HG03571 (cell line): ENCODE data around the gene BCL2L2.
"Not testable (repeated sequence)": the region's sequence is repeated elsewhere in the genome, so short reads cannot be mapped to it uniquely, and the experiment has no call there.

Experiments
- ATAC-seq: cut with Tn5 transposase; IDR thresholded peaks from one replicate; pipeline ENCODE4 v1.9.1; 2021; ENCODE audit not compliant: unreplicated experiment

Gene BCL2L2

DNA sequence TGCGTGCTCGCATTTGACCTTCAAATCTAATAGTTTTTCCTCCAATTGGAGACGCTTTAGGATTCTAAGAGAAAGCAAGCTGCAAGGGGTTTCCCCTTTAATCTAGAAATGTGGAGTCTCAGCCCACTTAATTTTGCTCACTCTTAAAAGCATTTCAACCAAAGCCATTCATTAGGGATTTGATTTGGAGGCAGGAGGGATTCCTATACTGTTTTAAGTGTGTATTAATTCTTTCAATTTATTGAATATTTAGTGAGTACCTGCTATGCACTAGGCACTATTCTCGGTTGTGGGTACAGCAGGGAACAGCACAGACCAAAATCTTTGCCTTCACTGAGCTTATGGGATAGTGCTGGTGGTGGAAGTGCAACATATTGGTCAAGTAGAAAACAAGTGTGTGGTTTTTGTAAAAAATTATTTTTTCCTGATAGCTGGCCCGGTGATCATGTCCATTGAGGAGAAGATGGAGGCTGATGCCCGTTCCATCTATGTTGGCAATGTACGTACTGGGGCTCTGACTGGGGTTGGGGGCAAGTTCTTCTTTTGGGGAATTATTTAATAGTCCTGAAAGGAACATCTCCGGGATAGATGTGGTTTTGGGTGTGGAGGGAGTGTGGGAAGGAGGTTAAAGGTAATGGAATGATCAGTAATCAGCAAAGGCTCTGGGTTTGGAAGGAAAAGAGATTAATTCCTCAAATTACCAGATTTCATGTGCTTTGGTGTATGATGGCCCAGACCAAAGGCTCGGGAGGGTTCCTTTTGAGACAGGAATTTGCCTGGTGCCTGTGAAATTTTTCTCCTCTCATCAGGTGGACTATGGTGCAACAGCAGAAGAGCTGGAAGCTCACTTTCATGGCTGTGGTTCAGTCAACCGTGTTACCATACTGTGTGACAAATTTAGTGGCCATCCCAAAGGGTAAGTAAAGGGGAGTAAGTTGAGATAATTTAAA is 16.2 kb downstream of the BCL2L2 start:
- ATAC-seq: no peak

DNA sequence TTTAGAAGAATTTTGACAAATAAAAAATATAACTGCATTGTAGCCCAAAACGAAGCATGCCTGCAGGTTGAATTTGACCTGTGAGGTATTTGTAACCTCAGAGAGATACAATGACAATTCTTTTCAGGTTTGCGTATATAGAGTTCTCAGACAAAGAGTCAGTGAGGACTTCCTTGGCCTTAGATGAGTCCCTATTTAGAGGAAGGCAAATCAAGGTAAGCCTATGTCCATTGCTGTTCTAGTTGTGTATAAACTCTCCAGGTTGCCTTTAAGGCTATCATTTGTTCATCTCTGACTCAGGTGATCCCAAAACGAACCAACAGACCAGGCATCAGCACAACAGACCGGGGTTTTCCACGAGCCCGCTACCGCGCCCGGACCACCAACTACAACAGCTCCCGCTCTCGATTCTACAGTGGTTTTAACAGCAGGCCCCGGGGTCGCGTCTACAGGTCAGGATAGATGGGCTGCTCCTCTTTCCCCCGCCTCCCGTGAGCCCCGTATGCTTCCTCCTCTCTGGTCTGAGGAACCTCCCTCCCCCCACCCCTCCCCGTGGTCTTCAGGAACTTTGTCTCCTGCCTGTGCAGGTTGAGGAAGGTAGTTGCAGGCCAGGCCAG is 17.3 kb downstream of the BCL2L2 start:
- ATAC-seq: no peak

DNA sequence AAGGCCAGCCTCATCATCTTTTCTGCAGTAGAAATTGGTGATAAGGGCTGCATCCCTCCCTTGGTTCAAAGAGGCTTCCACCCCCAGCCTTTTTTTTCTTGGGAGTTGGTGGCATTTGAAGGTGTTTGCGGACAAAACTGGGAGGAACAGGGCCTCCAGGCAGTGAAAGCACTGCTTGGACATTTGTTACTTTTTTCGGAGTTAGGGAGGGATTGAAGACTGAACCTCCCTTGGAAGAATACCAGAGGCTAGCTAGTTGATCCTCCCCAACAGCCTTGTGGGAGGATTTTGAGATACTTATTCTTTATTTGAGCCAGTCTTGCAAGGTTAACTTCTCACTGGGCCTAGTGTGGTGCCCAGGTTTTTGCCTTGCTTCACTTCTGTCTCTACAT is 17.8 kb downstream of the BCL2L2 start:
- no peak for ATAC-seq

DNA sequence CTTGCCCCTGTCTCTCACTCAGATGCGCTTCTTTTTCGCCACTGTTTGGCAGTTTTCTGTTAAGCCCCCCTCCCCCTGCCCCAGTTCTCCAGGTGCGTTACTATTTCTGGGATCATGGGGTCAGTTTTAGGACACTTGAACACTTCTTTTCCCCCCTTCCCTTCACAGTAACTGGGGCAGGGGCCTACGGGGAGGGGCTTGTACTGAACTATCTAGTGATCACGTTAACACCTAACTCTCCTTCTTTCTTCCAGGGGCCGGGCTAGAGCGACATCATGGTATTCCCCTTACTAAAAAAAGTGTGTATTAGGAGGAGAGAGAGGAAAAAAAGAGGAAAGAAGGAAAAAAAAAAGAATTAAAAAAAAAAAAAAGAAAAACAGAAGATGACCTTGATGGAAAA is 18.4 kb downstream of the BCL2L2 start:
- no peak for ATAC-seq

DNA sequence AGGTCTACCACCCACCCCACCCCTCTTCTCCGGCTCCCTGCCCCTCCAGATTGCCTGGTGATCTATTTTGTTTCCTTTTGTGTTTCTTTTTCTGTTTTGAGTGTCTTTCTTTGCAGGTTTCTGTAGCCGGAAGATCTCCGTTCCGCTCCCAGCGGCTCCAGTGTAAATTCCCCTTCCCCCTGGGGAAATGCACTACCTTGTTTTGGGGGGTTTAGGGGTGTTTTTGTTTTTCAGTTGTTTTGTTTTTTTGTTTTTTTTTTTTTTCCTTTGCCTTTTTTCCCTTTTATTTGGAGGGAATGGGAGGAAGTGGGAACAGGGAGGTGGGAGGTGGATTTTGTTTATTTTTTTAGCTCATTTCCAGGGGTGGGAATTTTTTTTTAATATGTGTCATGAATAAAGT is 19.1 kb downstream of the BCL2L2 start:
- ATAC-seq: not testable (repeated sequence)

DNA sequence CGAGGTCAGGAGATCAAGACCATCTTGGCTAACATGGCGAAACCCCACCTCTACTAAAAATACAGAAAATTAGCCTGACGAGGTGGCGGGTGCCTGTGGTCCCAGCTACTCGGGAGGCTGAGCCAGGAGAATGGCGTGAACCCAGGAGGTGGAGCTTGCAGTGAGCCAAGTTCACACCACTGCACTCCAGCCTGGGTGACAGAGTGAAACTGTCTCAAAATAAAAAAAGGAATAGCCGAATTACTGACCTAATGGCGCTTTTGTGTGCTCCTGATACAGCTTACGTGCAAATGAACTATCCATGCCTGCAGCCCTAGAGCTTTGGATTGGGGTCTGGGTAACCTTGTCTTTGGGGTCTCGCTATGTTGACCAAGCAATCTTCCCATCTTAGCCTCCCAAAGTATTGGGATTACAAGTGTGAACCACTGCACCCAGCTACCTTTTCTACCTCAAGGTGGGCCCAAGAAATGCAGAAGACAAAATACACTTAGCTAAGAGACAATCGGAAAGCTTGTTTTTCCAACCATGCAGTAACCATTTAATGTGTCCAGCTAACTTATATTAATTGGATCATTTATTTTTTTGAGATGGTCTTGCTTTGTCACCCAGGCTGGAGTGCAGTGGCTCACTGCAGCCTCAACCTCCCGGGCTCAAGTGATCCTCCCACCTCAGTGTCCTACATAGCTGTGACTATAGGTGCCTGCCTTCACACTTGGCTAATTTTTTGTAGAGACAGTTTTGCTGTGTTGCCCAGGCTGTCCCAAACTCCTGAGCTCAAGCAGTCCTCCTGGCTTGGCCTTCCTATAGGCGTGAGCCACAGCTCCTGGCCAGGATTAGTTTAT is 20.1 kb downstream of the BCL2L2 start:
- no peak for ATAC-seq

DNA sequence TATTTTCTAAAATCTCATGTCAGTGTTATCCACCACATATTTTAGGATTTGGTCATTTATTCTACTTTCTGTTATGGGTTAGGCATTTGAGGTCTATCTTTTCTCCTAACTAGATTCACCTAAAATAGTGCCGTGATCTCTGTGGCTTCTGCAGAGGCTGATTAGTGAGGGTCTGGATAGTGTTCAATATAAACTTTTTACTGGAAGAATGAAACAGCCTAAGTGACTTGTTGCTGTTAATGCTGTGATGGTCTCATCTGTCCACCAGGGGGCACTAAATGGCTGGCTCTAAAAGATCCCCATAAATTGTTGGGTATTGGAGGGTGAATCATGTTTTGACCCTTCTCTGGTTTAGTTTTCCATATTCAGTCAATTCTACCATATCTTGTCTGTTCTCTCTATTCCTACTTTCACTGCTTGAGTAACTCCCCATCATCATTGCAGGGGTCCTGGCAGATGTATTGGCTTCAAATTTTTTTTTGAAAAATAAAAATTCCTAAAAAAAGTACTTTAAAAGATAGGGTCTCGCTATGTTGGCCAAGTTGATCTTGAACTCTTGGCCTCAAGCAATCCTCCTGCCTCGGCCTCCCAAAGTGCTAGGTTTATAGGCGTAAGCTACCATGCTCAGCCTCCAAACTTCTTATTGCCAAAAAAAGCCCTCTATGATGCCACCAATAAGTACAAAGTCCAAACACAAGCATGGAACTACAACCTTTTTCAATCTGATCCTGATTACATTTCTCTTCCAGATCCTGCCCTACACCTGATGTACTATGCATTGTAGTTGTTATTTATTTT is 21.5 kb downstream of the BCL2L2 start:
- no peak for ATAC-seq

DNA sequence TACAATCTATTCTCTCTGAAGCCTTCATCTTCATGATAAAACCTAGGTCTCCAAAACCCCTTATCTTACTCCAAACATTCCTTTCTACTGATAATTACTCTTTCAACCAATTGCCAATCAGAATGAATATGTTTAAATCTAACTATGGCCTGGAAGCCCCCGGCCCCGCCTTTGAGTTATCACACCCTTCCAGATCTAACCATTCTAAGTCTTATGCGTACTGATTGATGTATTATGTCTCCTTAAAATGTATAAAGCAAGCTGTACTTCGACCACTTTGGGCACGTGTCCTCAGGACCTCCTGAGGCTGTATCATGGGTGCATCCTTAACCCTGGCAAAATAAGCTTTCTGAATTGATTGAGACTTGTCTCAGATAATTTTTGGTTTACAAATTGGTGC is 29.0 kb downstream of the BCL2L2 start:
- no peak for ATAC-seq

DNA sequence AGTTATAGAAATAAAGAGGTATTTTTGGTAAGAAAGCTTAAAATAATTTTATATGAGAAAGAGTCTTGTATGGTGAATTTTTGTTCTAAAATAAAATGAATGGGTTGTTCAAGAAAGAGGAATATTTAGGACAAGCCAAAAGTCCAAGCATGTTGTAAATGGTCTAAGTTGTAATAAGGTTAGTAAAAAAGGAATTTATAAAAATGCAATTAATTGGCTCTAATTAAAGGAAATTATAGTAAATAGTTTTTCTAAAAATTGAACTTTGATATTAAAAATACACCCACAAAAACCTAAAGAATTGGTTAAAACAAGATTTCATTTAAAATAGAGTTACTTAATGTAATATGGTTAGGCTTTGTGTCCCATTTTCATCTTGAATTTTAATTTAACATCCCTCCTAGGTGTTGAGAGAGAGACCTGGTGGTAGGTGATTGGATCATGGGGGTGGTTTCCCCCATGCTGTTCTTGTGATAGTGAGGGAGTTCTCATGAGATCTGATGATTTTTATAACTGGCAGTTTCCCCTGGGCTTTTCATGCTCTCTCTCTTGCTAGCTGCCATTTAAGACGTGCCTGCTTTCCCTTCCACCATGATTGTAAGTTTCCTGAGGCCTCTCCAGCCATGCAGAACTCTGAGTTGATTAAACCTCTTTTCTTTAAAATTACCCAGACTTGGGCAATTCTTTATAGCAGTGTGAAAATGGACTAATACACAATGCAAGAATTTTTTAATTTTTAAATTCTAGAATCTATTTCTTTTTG is 33.1 kb downstream of the BCL2L2 start:
- ATAC-seq: no peak

DNA sequence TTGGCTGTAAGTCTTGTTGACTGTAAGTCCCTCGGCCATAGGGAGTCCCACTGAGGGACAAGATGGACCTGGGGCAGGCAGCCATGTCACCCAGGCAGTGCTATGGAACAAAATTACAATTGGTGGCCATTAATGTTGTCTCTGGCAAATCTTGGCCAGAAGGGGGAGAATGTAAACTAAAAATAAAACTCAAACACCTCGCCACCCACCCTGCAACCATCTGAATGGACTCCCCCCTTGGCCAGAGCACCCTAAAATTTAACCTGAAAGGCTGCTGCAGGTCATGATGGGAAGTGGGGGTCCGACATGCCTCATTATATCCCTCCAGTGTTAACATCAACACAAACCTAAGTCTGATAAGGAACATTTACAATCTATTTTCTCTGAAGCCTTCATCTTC is 37.8 kb downstream of the BCL2L2 start:
- ATAC-seq: no peak

DNA sequence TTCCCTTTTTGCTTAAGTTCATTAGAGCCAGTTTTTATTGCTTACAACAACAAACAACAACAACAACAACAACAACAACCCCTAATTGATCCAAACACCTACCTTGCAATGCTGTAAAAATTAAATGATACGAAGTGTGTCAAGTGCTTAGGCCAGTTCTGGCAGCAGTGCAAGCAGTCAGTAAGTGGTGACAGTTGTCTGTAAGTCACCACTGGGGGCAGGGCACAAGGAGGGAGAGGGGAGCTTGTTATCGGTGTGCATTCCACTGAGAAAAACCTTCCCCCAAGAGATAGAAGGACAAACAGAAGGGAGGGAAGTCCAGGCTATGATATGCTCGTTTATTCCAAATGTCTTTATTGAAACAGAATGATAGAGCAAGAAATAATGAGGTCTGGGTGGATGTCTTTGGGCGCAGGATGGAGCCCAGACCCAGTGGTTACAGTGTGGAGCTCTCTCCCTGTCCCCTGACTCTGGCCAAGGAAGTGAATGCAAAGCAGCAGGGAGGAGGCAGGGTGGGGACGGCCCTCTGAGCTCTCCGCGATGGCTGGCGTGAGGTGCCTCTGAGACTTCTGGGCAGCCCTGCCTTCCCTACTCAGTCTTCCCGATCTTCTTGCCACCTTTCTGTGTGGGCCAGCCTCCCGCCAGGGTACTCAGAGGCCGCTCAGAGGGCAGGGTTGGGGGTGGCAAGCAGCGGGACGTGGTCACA is 39.5 kb downstream of the BCL2L2 start:
- no peak for ATAC-seq

DNA sequence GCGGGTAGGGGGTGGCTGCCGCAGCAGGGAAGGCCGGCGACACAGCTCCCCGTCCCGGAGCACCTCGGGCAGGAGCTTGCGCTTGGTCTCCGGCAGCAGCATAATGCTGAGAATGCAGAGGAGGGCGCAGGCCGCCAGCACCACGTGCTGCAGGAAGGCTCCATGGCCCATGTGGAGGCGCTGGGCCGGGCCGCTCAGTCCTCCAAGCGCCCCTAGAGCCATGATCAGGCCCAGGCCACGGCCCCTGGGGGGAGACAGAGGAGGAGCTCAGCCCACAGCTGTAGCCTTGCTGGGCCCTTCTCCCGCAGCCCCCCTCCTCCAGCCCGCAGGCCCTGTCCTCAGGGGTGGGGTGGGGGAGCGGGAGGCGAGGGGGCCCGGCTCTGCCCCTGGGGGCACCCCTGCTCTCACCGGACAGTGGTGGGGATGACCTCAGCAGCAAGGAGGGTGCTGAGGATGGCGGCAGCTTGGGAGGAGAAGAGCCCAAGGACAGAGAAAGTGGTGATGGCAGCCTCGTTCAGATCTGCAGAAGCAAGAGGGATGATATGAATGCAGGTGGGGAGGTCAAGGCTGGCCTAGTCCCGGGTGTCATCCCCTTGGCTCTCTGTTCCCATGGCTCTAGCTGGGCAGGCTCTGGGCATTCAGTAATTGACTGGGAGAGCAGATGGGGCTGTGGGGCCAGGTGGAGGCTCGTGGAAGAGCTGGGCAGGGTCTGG is 40.2 kb downstream of the BCL2L2 start:
- no peak for ATAC-seq

DNA sequence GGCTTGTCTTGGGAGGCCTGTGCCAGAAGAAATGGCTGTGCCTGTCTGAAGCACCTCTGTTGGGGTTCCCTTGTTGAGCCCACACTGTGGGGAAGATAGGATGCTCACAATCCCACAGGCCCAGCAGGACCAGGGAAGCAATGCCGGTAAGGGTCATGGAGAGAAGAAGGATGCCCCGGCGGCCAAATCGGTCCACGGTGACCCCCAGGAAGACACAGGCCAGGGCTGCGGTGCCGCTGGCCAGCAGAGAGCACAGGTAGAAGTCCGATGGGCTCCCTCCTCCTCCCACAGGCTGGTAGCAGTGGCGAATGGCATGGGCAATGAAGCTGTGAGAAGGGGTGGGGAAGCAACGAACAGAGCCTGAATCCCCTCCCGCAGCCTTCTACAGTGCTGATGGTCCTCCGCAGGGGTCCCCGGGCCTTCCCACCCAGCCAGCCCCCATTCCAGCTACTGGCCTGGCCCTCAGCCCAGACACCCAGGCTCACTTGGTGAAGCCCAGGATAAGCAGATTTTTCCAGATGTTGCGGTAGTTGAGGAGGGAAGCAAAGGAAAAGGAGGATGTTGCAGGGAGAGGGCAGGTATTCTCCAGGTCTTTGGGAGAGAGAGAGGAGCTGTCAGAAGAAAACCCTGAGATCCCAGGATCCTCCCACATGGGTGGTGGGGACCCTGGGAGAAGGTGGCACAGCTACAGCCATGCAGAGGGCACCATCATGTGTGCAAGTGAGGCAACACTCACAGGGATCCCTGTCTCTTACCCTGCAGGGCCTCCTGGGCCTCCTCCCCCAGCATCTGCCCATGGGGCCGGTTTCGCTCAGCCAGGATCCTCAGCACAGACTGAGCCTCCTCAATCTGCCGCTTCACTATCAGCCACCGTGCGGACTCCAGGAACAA is 41.0 kb downstream of the BCL2L2 start:
- no peak for ATAC-seq

DNA sequence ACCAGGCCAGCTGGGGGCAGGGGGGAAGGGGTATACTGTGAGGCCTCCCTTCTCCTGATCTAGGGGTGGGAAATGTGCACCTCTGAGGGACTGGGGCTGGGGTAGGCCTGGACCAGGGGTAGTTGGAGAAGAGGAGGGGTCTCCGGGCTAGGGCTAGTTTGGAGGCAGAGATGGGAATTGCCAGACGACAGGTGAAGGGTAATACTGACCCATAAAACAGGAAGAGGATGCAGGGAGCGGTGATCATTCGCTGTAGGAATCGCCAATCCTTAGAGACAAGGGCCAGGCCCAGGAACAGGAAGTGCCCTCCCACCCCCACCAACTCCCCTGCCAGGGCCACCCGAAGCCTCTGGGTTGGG is 41.6 kb downstream of the BCL2L2 start:
- ATAC-seq: no peak

DNA sequence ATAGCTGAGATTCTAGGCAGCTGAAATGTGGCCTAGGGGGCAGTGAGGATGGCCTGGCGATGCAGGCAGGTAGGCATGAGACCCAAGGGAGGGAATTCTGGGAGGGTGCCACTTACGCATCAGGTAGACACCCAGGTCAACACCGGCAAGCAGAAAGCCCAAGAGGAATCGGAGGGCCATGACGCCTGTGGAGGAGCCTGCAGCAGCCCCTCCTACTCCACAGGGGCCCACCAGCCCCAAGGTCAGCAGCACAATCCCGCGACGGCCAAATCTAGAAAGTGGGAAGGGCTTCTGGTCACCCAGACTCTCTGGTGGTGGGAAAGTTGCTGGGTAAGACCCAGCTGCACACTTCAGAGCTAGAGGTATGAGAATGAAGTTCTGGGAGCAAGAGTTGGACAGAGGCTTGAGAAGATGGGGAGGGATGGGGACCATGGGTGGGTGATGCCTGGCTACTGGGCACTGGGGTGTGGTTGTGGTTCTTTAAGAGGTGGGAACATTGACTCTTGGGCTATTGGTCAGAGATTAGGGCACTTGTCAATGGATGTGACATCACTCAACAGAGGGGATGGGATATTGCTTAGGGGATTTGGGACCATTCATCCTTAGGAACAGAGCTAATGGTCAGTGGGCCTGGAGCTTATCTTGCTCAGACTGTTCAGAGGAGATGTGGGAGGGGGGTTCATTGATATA is 42.7 kb downstream of the BCL2L2 start:
- ATAC-seq: no peak

DNA sequence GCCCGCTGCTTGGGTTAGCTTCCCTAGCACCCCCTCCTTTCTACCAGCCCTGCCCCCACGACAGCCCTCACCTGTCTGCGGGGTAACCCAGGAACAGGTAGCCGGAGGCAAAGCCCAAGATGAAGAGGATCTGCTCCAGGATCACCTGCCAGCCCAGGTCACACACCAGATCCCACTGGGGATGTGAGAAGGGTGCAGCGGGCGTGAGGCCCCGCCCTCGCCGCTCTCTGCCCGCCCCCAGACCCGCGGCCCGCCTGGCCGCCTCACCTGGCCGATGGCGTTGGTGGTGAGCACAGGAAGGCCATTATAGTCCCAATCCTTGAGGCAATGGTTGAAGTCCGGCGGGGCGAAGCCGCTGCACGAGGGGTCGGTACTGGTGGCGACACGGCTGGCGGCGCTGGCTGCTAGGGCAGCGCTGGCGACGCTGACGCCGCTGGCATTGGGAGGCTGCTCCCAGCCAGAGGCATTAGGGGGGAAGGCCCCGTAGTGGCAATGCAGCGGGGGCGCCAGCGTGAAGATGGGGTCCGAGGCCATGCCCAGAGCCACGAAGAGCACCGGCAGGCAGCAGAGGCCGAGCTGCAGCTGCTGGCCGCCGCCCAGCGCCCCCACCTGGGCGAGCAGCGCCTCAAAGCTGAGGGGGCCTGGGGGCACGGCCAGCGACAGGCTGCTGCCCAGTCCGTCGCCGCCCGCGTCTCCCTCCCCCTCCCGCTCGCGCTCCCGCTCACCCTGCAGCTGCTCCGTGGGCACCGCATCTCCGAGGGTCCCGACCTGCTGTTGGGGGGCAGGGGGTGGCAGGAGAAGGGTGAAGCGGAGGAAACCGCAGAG is 45.3 kb downstream of the BCL2L2 start:
- no peak for ATAC-seq
